ENCODE data around the gene CA11.

- TF ChIP-seq CTCF (IDR thresholded peaks at IDR 0.05; ENCODE audit: low read length) (no peak), EZH2 (optimal IDR thresholded peaks at IDR 0.05; ENCODE audit: low read depth, low read length) (no peak)
Observed at GRCh38 chr19:48687776-48688175, 41.8 kb upstream of the CA11 start.
